GM23248 (cell line): ENCODE data around the gene RBBP8NL.

Experiments
- EZH2 ChIP-seq: fragments of 200-600 bp; sonication (generic); IDR thresholded peaks from 2 replicates; pipeline ENCODE4 v1.6.1; 2018; ENCODE audit warnings: antibody characterized with exemption, mild to moderate bottlenecking; ENCODE audit not compliant: insufficient read depth, poor library complexity, severe bottlenecking
- EZH2phosphoT487 ChIP-seq: fragments of 200-600 bp; sonication (generic); IDR thresholded peaks from 2 replicates; pipeline ENCODE4 v1.6.1; 2018; ENCODE audit warnings: antibody characterized with exemption, moderate library complexity, mild to moderate bottlenecking, low read depth; ENCODE audit not compliant: insufficient read depth

- TF ChIP-seq EZH2 (no peak), EZH2phosphoT487 (no peak)
These were observed 27.3 kb downstream of the RBBP8NL start for GRCh38 chr20:62400021-62400420.
